ENCODE data around the gene DEPDC5. TPM values are rescaled to one million over a fixed set of nuclear protein-coding genes. Genes with fewer than 3 reads are reported as not detected.
"Not testable (repeated sequence)": the region's sequence is repeated elsewhere in the genome, so short reads cannot be mapped to it uniquely, and the experiment has no call there.

The DEPDC5 gene
- total RNA-seq, 1 experiment from 2014 or later = 28.1 TPM

GRCh38 chr22:31739795-31740201, 14.0 kb upstream of the DEPDC5 start:
- CTCF ChIA-PET = no interaction called here
- H3K4me3 ChIP-seq = no peak overlapping the region
- intact Hi-C loops (cut with micrococcal nuclease; ENCODE audit: unreplicated experiment) = no loop called here
- TF ChIP-seq, protein P1, sequence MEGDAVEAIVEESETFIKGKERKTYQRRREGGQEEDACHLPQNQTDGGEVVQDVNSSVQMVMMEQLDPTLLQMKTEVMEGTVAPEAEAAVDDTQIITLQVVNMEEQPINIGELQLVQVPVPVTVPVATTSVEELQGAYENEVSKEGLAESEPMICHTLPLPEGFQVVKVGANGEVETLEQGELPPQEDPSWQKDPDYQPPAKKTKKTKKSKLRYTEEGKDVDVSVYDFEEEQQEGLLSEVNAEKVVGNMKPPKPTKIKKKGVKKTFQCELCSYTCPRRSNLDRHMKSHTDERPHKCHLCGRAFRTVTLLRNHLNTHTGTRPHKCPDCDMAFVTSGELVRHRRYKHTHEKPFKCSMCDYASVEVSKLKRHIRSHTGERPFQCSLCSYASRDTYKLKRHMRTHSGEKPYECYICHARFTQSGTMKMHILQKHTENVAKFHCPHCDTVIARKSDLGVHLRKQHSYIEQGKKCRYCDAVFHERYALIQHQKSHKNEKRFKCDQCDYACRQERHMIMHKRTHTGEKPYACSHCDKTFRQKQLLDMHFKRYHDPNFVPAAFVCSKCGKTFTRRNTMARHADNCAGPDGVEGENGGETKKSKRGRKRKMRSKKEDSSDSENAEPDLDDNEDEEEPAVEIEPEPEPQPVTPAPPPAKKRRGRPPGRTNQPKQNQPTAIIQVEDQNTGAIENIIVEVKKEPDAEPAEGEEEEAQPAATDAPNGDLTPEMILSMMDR (conservative IDR thresholded peaks at IDR 0.05) = no peak
- no peak for TF ChIP-seq EZH2 (IDR thresholded peaks at IDR 0.05; ENCODE audit: low read depth)
- H3K4me1 ChIP-seq (replicated peaks; ENCODE audit: insufficient read depth) = peaks cover 9% of the 10 kb centered on the region
- H3K36me3 ChIP-seq (ENCODE audit: low read depth) = peaks cover 26% of the 10 kb centered on the region
- no peak for DNase-seq
- H3K79me2 ChIP-seq (ENCODE audit: low read depth) = peaks cover 81% of the 10 kb centered on the region
- H3K9me2 ChIP-seq (ENCODE audit: insufficient read depth) = no peaks in the 10 kb centered on the region
- H4K20me1 ChIP-seq (ENCODE audit: insufficient read depth) = peaks cover 17% of the 10 kb centered on the region
- no peak overlapping the region for H3K4me2 ChIP-seq
- H2AFZ ChIP-seq = no peak overlapping the region
- BruUV-seq (replicated peaks) = no TSS peak
- H3K9me3 ChIP-seq (ENCODE audit: insufficient read depth, low read depth) = no peaks in the 10 kb centered on the region
- H3K27me3 ChIP-seq (ENCODE audit: insufficient read depth, low read depth) = no peaks in the 10 kb centered on the region
- no peak overlapping the region for H3K27ac ChIP-seq
- H3F3A ChIP-seq (ENCODE audit: insufficient read depth, low read depth) = peaks cover 7% of the 10 kb centered on the region; the same call in 1 of the 2 replicates
- POLR2A ChIA-PET (ENCODE audit: unreplicated experiment) = no interaction called here

DNA sequence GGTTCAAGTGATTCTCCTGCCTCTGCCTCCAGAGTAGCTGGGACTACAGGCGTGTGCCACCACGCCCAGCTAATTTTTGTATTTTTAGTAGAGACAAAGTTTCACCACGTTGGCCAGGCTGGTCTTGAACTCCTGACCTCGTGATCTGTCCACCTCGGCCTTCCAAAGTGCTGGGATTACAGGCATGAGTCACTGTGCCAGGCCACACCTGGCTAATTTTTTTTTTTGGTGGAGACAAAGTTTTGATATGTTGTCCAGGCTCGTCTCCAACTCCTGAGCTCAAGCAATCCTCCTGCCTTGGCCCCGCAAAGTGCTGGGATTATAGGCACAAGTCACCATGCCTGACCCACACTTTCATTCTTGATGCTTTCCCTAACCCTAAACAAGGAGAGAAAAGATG, 13.5 kb upstream of the DEPDC5 start:
- H3F3A ChIP-seq (ENCODE audit: insufficient read depth, low read depth); H2AFZ ChIP-seq; H3K9me3 ChIP-seq (ENCODE audit: insufficient read depth, low read depth); H3K27me3 ChIP-seq (ENCODE audit: insufficient read depth, low read depth); H3K9me2 ChIP-seq (ENCODE audit: insufficient read depth); H3K4me1 ChIP-seq (replicated peaks; ENCODE audit: insufficient read depth); H3K27ac ChIP-seq; H3K4me3 ChIP-seq; BruUV-seq (replicated peaks); DNase-seq; H3K4me2 ChIP-seq; CTCF ChIA-PET; intact Hi-C loops (cut with micrococcal nuclease; ENCODE audit: unreplicated experiment); POLR2A ChIA-PET (ENCODE audit: unreplicated experiment): not testable (repeated sequence)
- peaks cover 17% of the 10 kb centered on the region for H4K20me1 ChIP-seq (ENCODE audit: insufficient read depth)
- peaks cover 25% of the 10 kb centered on the region for H3K36me3 ChIP-seq (ENCODE audit: low read depth)
- peaks cover 79% of the 10 kb centered on the region for H3K79me2 ChIP-seq (ENCODE audit: low read depth)

DNA sequence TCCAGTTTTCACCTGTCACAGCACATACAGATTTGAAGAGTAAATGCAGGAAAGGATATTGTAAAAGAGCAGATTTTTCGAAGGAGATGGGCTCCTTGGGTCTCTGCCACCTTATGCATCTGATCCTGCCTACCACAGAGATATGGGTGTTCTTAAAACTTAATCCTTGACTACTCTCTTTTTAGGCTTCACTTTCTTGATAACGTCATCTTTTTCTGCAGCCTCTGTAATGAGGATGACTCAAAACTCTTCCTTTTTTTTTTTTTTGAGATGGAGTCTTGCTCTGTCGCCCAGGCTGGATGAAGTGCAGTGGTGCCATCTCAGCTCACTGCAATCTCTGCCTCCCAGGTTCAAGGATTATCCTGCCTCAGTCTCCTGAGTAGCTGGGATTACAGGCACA, 11.7 kb upstream of the DEPDC5 start:
- no peak overlapping the region for H3K4me3 ChIP-seq

More for the DNA sequence above, 11.7 kb upstream of the DEPDC5 start:
- Histone ChIP-seq H3F3A (ENCODE audit: insufficient read depth, low read depth) (peaks cover 3% of the 10 kb centered on the region; the same call in 1 of the 2 replicates), H3K79me2 (ENCODE audit: low read depth) (peaks cover 85% of the 10 kb centered on the region), H3K4me2 (no peak overlapping the region), H3K36me3 (ENCODE audit: low read depth) (peaks cover 23% of the 10 kb centered on the region), H3K9me2 (ENCODE audit: insufficient read depth) (no peaks in the 10 kb centered on the region), H3K9me3 (ENCODE audit: insufficient read depth, low read depth) (no peaks in the 10 kb centered on the region), H3K27ac (no peak overlapping the region), H3K4me1 (replicated peaks; ENCODE audit: insufficient read depth) (no peaks in the 10 kb centered on the region), H4K20me1 (ENCODE audit: insufficient read depth) (peaks cover 13% of the 10 kb centered on the region; the same call in 1 of the 2 replicates), H3K27me3 (ENCODE audit: insufficient read depth, low read depth) (no peaks in the 10 kb centered on the region), H2AFZ (no peak overlapping the region)
- DNase-seq = no peak
- intact Hi-C loops (cut with micrococcal nuclease; ENCODE audit: unreplicated experiment) = no loop called here
- BruUV-seq (replicated peaks) = no TSS peak
- no peak for TF ChIP-seq EZH2 (IDR thresholded peaks at IDR 0.05; ENCODE audit: low read depth)
- TF ChIP-seq, protein P1 (conservative IDR thresholded peaks at IDR 0.05) = no peak
- POLR2A ChIA-PET (ENCODE audit: unreplicated experiment) = no interaction called here
- CTCF ChIA-PET = no interaction called here

All from PC-9 (cell line).